Nephron progenitor cell (in vitro differentiated cells): ENCODE results near the gene ZEB1.
A peak's percentile ranks its signal among the peaks of the same experiment; 100 is the strongest.

Source experiments
- DNase-seq: peaks from one replicate; pipeline ENCODE4 v3.0.0; 2021
- H3K27ac Mint-ChIP-seq: 2 replicates; pipeline ENCODE4 v1.8.0; 2021; ENCODE audit warnings: mild to moderate bottlenecking, moderate library complexity, mixed read lengths
- H3K27me3 Mint-ChIP-seq: 2 replicates; pipeline ENCODE4 v1.8.0; 2021; ENCODE audit warnings: mild to moderate bottlenecking, low read depth, mixed read lengths; ENCODE audit not compliant: poor library complexity
- H3K36me3 Mint-ChIP-seq: 2 replicates; pipeline ENCODE4 v1.8.0; 2021; ENCODE audit warnings: low read depth, mixed read lengths
- H3K4me1 Mint-ChIP-seq: 2 replicates; pipeline ENCODE4 v1.8.0; 2021; ENCODE audit warnings: mixed read lengths
- H3K4me3 Mint-ChIP-seq: 2 replicates; pipeline ENCODE4 v1.8.0; 2021; ENCODE audit warnings: mild to moderate bottlenecking, moderate library complexity, mixed read lengths
- H3K9me3 Mint-ChIP-seq: 2 replicates; pipeline ENCODE4 v1.8.0; 2021; ENCODE audit warnings: mild to moderate bottlenecking, moderate library complexity, mixed read lengths
- TF ChIP-seq, protein P1 (sequence below): fragments of 200-600 bp; sonication (generic); IDR thresholded peaks from 2 replicates; pipeline ENCODE4 v1.5.0; 2021; ENCODE audit warnings: antibody characterized with exemption

ZEB1 gene

DNA sequence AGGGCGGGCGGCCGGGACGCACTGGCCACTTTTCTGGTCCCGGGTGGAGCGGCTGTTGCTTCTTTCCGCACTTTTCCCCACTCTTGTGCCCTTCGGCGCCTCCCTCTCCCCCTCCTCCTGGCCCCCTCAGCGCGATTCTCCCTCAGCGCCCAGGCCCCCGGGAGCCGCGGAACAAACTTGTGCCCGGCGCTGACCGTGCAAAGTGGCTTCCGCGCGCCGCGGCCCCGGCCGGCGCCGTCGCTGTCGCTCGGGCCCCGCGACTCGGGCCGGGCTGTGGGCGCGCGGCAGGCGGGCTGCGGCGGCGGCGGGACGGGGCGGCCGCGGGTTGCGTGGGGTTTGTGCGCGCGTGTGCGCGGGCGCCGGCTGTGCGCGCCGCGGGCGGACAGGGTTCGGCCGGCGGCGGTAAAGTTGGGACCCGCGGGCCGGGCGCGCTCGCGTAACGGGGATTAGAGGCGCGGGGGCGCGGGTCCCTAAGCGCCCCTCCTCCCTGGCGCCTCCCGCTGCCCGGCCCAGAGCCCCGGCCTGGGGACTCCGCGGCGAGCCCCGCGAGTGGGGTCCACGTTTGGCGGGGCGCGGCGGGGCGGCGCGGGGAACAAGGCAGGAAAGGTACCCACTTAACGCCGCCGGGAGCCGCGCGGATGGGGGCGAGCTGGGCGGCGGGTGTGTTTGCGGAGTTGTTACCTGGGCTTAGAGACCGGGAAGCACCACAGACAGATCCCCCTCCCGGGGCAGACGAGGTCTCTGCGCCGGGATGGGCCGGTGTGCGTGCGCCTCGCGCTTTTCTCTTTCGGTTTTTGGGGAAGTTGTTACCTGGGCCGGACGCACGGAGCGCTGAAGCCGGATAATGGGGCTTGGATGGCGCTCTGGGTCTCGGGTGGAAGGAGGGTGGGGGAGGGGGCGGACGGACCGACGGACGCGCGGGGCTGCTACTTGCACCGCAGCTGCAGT is 860 bp downstream of the ZEB1 start:
- H3K36me3 Mint-ChIP-seq = no peaks in the 10 kb centered on the region
- peak overlapping the region; percentile 99 for H3K4me3 Mint-ChIP-seq
- H3K27me3 Mint-ChIP-seq = peaks cover 43% of the 10 kb centered on the region
- H3K4me1 Mint-ChIP-seq = peaks cover 38% of the 10 kb centered on the region
- H3K27ac Mint-ChIP-seq = peak overlapping the region; percentile 75
- DNase-seq = peak; percentile 29
- H3K9me3 Mint-ChIP-seq = no peaks in the 10 kb centered on the region
- TF ChIP-seq, protein P1, sequence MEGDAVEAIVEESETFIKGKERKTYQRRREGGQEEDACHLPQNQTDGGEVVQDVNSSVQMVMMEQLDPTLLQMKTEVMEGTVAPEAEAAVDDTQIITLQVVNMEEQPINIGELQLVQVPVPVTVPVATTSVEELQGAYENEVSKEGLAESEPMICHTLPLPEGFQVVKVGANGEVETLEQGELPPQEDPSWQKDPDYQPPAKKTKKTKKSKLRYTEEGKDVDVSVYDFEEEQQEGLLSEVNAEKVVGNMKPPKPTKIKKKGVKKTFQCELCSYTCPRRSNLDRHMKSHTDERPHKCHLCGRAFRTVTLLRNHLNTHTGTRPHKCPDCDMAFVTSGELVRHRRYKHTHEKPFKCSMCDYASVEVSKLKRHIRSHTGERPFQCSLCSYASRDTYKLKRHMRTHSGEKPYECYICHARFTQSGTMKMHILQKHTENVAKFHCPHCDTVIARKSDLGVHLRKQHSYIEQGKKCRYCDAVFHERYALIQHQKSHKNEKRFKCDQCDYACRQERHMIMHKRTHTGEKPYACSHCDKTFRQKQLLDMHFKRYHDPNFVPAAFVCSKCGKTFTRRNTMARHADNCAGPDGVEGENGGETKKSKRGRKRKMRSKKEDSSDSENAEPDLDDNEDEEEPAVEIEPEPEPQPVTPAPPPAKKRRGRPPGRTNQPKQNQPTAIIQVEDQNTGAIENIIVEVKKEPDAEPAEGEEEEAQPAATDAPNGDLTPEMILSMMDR = no peak

DNA sequence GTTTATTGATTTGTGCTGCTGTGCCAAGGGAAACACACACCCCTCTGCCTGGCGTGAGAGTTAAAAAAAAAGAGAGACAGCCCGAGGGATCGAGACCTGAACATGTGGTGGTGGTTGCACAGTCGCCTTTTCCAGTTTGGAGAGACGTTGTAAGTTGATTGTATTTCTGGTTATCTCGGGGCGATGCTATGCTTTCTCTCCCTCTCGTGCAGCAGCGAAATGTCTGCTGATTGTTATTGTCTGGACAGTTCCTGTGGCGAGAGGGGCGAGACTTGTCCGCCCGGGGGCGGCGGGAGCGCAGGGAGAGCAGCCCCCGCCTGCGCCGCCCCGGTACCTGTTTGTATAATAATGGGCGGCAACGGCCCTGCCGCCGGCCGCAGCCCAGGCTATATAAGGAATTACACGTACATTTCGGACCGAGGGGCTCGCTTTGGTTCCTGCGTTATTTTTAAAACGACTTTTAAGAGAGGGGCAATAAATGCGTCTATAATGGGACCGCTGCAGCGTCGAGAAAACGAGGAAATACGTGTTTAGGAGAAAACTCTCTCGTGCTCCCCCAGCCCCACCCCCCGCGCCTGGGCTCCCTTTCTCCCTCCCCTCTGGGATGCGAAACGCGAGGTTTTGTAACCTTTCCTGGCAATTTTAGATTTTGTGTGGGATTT is 1.7 kb downstream of the ZEB1 start:
- peak; percentile 47 for DNase-seq
- Mint-ChIP-seq H3K27ac (peak overlapping the region; percentile 75), H3K27me3 (peaks cover 43% of the 10 kb centered on the region), H3K4me3 (peak overlapping the region; percentile 95), H3K4me1 (peaks cover 38% of the 10 kb centered on the region), H3K36me3 (no peaks in the 10 kb centered on the region), H3K9me3 (no peaks in the 10 kb centered on the region)
- TF ChIP-seq, protein P1 = no peak

DNA sequence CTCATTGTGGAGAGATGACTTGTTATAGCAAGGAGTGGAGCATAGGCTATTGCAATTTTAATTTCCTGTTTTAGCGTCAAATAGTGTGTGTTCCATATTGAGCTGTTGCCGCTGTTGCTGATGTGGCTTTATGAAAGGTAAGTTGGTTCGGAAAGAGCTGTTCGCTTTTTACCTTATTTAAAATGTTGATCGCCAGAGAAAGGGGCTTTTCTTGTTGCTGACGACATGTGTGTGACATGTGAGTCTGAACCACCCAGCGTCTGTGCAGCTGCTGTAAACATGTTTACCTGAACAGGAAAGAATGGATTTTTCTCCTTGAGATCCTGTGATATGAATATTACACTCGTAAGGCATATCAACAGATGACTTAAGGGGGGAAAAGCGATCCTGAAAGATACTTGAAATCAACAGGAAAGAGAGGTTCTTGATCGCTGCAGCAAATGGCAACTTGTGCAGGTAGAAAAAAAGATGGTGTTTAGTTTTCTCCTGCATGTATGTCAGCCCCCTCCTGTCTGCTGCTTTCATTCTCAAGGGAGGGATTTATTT is 2.5 kb downstream of the ZEB1 start:
- H3K9me3 Mint-ChIP-seq = no peaks in the 10 kb centered on the region
- TF ChIP-seq, protein P1 = no peak
- DNase-seq = no peak
- H3K4me3 Mint-ChIP-seq = peak overlapping the region; percentile 95
- H3K27me3 Mint-ChIP-seq = peaks cover 43% of the 10 kb centered on the region
- no peaks in the 10 kb centered on the region for H3K36me3 Mint-ChIP-seq
- H3K27ac Mint-ChIP-seq = no peak overlapping the region
- peaks cover 38% of the 10 kb centered on the region for H3K4me1 Mint-ChIP-seq

DNA sequence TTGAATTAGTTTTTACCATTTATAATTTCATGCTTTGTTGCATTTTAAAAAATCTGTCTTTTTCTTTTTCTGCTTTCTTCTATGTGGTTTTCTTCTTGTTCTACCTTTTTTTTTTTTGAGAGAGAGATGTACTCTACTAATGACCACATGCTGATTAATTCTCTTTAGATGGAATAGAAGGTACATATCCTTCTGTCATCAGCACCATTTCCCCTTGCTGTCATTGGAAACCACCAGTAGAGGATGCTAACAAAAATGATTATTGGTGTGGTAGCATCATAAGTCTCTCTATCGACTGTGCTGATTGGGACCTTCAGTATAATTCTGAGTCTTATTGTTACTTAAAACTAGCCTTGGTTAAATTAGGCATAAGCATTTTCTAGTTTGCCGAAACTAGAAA is 3.6 kb downstream of the ZEB1 start:
- DNase-seq = no peak
- peak overlapping the region; percentile 26 for H3K4me3 Mint-ChIP-seq
- TF ChIP-seq, protein P1 = no peak
- no peaks in the 10 kb centered on the region for H3K9me3 Mint-ChIP-seq
- H3K36me3 Mint-ChIP-seq = no peaks in the 10 kb centered on the region
- peaks cover 26% of the 10 kb centered on the region for H3K4me1 Mint-ChIP-seq
- H3K27ac Mint-ChIP-seq = no peak overlapping the region
- H3K27me3 Mint-ChIP-seq = peaks cover 47% of the 10 kb centered on the region

DNA sequence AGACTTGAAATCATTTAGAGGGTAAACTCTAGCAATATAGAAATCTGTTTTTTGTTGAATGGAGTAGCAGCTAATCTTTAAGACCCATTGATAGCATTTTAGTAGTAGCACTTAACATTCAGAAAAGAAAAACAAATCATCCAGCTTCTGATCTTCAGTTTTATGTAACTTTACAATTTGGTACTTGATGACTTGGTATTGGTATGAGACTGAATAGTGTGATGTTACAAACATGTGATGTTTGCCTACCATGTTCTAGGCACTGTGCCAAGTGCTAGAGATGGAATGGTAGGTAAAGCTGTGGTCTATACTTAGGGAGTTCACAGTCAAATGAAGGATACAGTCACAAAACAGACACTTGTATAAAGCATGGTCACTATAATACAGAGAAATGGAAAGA is 21.3 kb downstream of the ZEB1 start:
- H3K4me3 Mint-ChIP-seq = no peak overlapping the region
- H3K9me3 Mint-ChIP-seq = no peaks in the 10 kb centered on the region
- H3K27me3 Mint-ChIP-seq = no peaks in the 10 kb centered on the region
- H3K36me3 Mint-ChIP-seq = no peaks in the 10 kb centered on the region
- TF ChIP-seq, protein P1 = no peak
- no peaks in the 10 kb centered on the region for H3K4me1 Mint-ChIP-seq
- no peak overlapping the region for H3K27ac Mint-ChIP-seq
- no peak for DNase-seq
